SU-DHL-6 (cell line): ENCODE data around the gene PPP1R14B.

ENCODE experiments used
- H2AFZ ChIP-seq: fragments of 200-600 bp; sonication (generic); 2 replicates; pipeline ENCODE4 v1.6.1; 2014; ENCODE audit warnings: low read depth, mild to moderate bottlenecking, moderate library complexity, mixed read lengths, antibody characterized with exemption, low read length; ENCODE audit not compliant: severe bottlenecking
- H3F3A ChIP-seq: fragments of 200-600 bp; shearing (Covaris generic); 2 replicates; pipeline ENCODE4 v1.6.0; 2016; ENCODE audit warnings: antibody characterized with exemption, mild to moderate bottlenecking; ENCODE audit not compliant: insufficient read depth
- H3K27ac ChIP-seq: fragments of 200-600 bp; sonication (generic); 2 replicates; pipeline ENCODE4 v1.5.1; 2016; ENCODE audit warnings: low read depth, mild to moderate bottlenecking, low read length, moderate library complexity, mixed read lengths
- H3K27me3 ChIP-seq: fragments of 200-600 bp; sonication (generic), shearing (Covaris generic); 2 replicates; pipeline ENCODE4 v1.6.0; 2014; ENCODE audit warnings: mild to moderate bottlenecking, low read length
- H3K36me3 ChIP-seq: fragments of 200-600 bp; sonication (generic); 2 replicates; pipeline ENCODE4 v1.6.1; 2014; ENCODE audit warnings: mild to moderate bottlenecking, low read length, mixed read lengths
- H3K4me2 ChIP-seq: fragments of 300-600, 200-600 bp; shearing (Covaris generic), sonication (generic); 2 replicates; pipeline ENCODE4 v1.6.0; 2014; ENCODE audit warnings: low read length, low read depth, mild to moderate bottlenecking; ENCODE audit not compliant: poor library complexity, severe bottlenecking
- H3K4me3 ChIP-seq: fragments of 200-600 bp; sonication (generic); 2 replicates; pipeline ENCODE4 v1.5.1; 2014; ENCODE audit warnings: antibody characterized with exemption, low read length, mild to moderate bottlenecking, mixed read lengths; ENCODE audit not compliant: insufficient read depth, poor library complexity, severe bottlenecking
- H3K79me2 ChIP-seq: fragments of 200-600 bp; sonication (generic); 2 replicates; pipeline ENCODE4 v1.6.1; 2014; ENCODE audit warnings: mild to moderate bottlenecking, low read length, moderate library complexity; ENCODE audit not compliant: insufficient read depth
- H3K9ac ChIP-seq: fragments of 200-600 bp; sonication (generic); 2 replicates; pipeline ENCODE4 v1.7.0; 2014; ENCODE audit warnings: mild to moderate bottlenecking, low read length
- H3K9me2 ChIP-seq: fragments of 200-600 bp; sonication (generic); replicated peaks from 2 replicates; pipeline ENCODE4 v1.6.1; 2014; ENCODE audit warnings: low read length; ENCODE audit not compliant: insufficient read depth
- H3K9me3 ChIP-seq: fragments of 200-600 bp; sonication (generic); 2 replicates; pipeline ENCODE4 v1.6.1; 2014; ENCODE audit warnings: low read length, mixed read lengths; ENCODE audit not compliant: insufficient read depth
- H4K20me1 ChIP-seq: fragments of 200-600 bp; sonication (generic); 2 replicates; pipeline ENCODE4 v1.6.1; 2014; ENCODE audit warnings: low read depth, mild to moderate bottlenecking, antibody characterized with exemption, low read length, moderate library complexity, mixed read lengths
- EZH2phosphoT487 ChIP-seq: fragments of 200-600 bp; sonication (generic), shearing (Covaris generic); conservative IDR thresholded peaks from 2 replicates; pipeline ENCODE4 v1.6.1; 2018; ENCODE audit warnings: mild to moderate bottlenecking, antibody characterized with exemption, low read length, moderate library complexity, mixed read lengths
- TF ChIP-seq, protein P1 (sequence below): fragments of 200-600 bp; sonication (generic); IDR thresholded peaks from one replicate; pipeline ENCODE4 v1.5.1; 2017; ENCODE audit warnings: antibody characterized with exemption, mild to moderate bottlenecking, low read length, moderate library complexity; ENCODE audit not compliant: insufficient read depth, poor library complexity, severe bottlenecking

The PPP1R14B gene

GRCh38 chr11:64259533-64260067 lies 12.9 kb upstream of the PPP1R14B start:
- Histone ChIP-seq H3K36me3 (no peaks in the 10 kb centered on the region), H3K4me3 (no peak overlapping the region), H3K27ac (no peak overlapping the region), H3K27me3 (no peaks in the 10 kb centered on the region), H3K79me2 (no peaks in the 10 kb centered on the region), H4K20me1 (no peaks in the 10 kb centered on the region), H3K9me2 (no peaks in the 10 kb centered on the region), H3K9ac (no peak overlapping the region), H2AFZ (no peak overlapping the region), H3F3A (no peaks in the 10 kb centered on the region), H3K4me2 (no peak overlapping the region), H3K9me3 (no peaks in the 10 kb centered on the region)
- TF ChIP-seq, protein P1, sequence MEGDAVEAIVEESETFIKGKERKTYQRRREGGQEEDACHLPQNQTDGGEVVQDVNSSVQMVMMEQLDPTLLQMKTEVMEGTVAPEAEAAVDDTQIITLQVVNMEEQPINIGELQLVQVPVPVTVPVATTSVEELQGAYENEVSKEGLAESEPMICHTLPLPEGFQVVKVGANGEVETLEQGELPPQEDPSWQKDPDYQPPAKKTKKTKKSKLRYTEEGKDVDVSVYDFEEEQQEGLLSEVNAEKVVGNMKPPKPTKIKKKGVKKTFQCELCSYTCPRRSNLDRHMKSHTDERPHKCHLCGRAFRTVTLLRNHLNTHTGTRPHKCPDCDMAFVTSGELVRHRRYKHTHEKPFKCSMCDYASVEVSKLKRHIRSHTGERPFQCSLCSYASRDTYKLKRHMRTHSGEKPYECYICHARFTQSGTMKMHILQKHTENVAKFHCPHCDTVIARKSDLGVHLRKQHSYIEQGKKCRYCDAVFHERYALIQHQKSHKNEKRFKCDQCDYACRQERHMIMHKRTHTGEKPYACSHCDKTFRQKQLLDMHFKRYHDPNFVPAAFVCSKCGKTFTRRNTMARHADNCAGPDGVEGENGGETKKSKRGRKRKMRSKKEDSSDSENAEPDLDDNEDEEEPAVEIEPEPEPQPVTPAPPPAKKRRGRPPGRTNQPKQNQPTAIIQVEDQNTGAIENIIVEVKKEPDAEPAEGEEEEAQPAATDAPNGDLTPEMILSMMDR: no peak
- TF ChIP-seq EZH2phosphoT487: no peak

DNA sequence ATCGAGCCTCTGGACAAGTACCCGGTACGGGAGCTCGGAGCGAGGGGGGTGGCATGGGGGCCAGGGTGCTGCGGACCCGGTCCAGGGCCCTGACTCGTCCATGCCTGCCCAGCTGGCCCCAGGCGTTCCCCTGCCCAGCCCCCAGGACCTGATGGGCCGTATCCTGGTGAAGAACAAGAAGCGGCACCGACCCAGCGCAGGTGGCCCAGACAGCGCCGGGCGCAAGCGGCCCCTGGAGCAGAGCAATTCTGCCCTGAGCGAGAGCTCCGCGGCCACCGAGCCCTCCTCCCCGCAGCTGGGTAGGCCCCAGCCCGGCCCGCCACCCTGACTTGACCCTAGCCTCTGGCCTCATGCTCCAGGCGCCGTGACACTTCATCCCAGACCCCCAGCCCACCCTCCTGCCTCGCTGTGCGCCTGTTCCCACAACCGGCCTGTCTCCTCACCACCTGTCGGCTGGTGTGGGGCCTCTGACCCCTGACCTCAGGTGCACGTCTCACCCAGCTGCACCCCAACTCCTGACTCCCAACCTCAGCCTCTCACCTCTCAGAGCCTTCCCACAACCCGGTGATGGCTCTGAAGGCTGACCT lies 12.3 kb upstream of the PPP1R14B start:
- Histone ChIP-seq H3K4me2 (no peak overlapping the region), H3K9ac (no peak overlapping the region), H3K27me3 (no peaks in the 10 kb centered on the region), H3K27ac (no peak overlapping the region), H3K4me3 (no peak overlapping the region), H3K79me2 (no peaks in the 10 kb centered on the region), H3K9me3 (no peaks in the 10 kb centered on the region), H3K36me3 (no peaks in the 10 kb centered on the region), H2AFZ (no peak overlapping the region), H4K20me1 (no peaks in the 10 kb centered on the region), H3F3A (no peaks in the 10 kb centered on the region), H3K9me2 (no peaks in the 10 kb centered on the region)
- no peak for TF ChIP-seq EZH2phosphoT487
- TF ChIP-seq, protein P1: no peak

- no peaks in the 10 kb centered on the region for H3K36me3 ChIP-seq
- no peaks in the 10 kb centered on the region for H3K9me2 ChIP-seq
- H3K79me2 ChIP-seq: no peaks in the 10 kb centered on the region
- H3K4me2 ChIP-seq: no peak overlapping the region
- H3K27me3 ChIP-seq: no peaks in the 10 kb centered on the region
- H3K27ac ChIP-seq: no peak overlapping the region
- H4K20me1 ChIP-seq: no peaks in the 10 kb centered on the region
- no peak for TF ChIP-seq EZH2phosphoT487
- TF ChIP-seq, protein P1: no peak
- no peaks in the 10 kb centered on the region for H3K9me3 ChIP-seq
- H3K9ac ChIP-seq: no peak overlapping the region
- no peak overlapping the region for H2AFZ ChIP-seq
- H3K4me3 ChIP-seq: no peak overlapping the region
- no peaks in the 10 kb centered on the region for H3F3A ChIP-seq
Measured at GRCh38 chr11:64258356-64258755, 11.6 kb upstream of the PPP1R14B start.
